ENCODE data around the gene SLC8A1.

The SLC8A1 gene

DNA sequence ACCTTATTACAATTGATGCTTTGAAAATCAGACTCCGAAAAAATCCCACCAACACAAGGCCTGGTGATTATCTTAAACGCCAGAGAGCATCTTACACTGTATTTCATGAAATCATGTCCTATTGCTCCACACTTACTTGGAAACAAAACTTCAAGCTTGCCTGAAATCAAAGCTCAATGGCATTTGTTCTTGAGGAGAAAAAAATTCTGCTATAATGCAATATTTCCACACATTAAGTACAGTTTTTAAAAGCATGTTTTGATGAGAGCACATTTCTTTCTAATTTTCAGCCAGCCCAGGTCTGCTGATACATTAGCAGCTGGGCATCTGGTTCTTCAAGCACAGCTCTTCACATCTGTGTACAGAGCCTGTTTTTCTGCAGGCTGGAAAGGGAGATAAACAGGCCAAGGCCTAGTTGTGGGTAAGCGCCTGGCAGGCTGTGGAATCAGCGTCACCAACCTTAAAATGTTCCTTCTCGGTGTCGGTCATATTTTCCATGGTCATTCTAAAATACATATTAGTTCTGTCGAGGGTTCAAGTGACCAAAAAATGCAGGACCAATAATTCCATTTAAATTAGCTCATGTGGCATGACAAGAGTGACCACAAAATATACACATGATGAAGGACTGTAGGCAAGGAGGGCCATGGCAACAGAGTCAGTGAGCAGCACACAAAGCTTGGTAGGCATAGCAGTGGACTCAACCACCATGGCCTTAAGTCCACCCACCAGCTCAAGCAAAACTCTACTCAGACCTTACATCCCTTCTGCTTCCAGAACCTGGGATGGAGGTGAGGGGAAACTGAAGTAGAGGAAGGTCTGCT lies 20.9 kb downstream of the SLC8A1 start:
- in situ Hi-C loops (cut with MboI; ENCODE audit: low sequenced_read_pairs), result no loop called here

DNA sequence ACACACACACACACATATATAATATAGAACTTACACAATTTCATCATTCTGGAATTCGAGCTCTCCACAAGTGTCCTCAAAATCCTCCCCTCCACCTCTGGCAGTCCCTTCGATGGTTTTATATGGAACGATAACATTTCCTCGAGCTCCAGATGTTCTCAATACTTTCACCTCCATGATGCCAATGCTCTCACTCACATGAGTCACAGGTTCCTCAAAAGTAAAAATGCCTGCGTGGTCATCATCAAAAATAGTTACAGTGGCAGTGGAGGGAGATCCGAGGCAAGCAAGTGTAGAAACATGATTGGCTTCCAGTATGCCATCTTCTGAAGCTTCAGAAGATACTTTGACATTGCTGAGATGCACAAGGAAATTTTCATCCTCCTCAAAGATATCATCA lies 23.5 kb downstream of the SLC8A1 start:
- in situ Hi-C loops (cut with MboI; ENCODE audit: low sequenced_read_pairs), result no loop called here

DNA sequence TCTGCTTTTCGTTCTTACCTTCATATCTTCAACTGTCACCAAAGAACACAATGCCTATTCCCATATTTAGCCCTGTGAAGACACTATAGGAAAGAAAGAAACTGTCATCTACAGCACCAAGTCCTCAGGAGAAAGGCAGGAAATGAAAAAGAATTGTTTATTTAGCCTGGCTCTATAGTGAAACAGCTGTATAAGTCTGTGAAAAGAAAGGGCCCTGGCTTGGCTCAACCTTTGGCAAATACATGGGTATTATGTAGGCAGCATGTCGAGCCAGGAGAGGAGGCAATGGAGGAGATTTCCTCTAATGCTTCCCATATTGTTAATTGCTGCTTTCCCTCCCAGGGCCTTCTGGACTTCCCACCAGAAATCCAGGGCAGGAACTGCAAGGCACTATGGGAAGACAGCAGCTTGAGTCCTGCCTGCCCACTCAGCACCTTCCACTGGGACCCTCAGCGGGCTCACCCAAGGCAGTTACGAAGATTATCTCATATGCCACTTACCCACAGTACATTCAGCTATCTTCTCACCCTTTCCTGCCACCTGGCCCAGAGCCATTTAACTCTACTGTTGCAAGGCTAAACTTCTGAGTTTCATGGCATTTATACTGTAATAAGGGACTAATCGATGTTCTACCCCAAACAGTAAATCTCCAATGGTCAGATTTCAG lies 30.1 kb downstream of the SLC8A1 start:
- in situ Hi-C loops (cut with MboI; ENCODE audit: low sequenced_read_pairs), result no loop called here

DNA sequence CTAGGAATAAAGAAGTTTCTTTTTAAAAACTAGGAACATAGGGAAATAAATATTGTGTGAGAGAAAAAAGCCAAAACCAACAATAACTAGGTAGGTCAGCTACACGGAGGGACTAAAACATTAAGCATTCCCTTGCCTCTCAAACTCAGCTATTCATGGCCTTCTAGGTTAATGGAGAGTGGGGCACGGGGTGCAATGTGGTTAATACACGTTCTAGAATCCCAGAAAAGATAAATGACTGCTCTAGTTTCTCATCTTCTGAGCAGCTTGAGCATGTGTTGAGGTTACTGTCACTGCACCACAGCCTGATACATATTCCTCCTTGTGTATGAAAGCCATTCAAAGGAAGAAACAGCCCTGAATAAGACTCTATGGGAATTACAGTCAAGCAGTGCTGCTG lies 31.4 kb downstream of the SLC8A1 start:
- in situ Hi-C loops (cut with MboI; ENCODE audit: low sequenced_read_pairs), result no loop called here

DNA sequence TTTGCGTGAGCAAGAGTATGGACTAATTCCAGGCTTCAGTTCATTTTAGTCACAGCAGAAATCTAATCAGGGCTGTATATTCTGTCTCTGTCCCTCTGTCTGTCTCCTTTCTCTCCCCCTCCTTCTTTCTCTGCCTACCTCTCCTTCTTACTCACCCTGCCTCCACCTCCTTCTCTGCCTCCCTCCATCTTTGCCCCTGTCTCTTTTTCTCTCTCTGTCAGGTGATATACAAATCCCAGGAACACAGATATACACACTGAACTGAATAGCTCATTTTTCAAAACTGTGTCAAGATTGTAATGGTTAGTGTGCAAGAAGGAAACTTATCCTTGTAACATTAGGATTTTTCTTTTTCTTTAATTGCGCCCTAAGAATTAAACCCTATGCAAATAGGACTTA lies 32.5 kb downstream of the SLC8A1 start:
- in situ Hi-C loops (cut with MboI; ENCODE audit: low sequenced_read_pairs), result no loop called here

DNA sequence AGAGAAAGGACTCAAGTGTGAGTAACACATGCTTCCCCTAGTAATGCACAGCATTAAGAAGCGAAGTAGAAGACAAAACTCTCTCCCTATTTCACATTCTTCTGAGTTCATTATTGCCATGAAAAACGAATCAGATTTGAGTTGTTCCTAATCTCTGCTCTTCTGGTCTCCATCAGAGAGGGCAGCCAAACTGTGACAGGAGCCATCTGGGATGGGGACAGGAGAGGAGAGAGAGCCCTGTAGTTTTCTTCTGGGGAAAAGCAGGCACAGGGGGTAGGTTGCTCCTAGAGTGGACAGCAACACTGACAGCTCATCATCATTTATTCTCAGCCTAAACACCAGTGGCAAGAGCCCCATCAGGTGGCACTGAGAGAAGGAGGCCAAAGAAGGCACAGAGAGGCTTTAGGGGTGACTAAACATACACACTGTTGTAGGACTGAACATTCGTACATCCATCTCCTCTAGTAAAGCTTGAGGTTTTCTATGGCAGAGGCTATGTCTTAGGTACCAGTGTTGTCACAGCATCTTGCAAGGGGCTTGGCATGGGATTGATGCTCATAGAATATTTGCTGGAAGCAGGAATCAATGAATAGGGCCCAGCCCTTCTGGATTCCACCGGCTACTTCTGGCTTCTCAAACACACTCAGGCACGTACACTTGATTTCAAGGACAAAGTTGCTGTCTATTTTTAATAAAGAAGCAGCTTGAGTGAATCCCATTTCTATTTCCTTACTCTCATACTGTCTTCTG lies 33.1 kb downstream of the SLC8A1 start:
- in situ Hi-C loops (cut with MboI; ENCODE audit: low sequenced_read_pairs), result no loop called here

DNA sequence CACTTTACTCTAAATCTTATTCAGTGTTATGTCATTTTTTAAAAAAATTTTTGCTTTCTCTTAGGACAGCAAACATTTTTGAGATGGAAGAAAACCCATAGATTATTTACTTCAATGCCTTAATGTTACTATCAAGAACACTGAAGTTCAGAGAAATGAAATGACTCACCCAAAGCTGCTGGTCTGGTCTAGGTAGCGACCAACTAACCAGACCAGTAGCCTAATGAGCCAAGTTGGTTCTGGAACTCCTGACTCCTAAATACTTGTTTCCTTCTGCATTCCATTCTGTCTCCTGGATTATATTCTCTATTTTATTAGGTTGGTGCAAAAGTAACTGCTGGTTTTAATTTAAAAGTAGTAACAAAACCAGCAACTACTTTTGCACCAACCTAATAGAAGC lies 35.4 kb downstream of the SLC8A1 start:
- in situ Hi-C loops (cut with MboI; ENCODE audit: low sequenced_read_pairs), result no loop called here

DNA sequence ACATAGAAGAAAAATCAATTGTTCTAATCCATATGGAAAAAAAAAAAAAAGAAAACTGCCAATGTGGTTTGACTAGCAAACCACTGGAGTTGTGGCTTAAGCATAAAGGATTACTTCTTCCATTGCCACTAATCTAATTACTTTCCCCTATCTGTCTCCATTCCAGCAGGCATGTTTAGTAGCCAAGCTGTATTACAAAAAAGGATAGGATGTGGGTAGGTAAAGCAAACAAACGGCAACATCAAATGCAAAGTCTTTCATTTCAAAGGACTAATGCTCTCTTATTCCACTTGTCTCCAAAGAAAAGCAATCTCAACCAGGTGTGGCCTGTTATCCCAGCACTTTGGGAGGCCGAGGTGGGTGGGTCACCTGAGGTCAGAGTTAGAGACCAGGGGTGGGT lies 36.5 kb downstream of the SLC8A1 start:
- in situ Hi-C loops (cut with MboI; ENCODE audit: low sequenced_read_pairs), result no loop called here

DNA sequence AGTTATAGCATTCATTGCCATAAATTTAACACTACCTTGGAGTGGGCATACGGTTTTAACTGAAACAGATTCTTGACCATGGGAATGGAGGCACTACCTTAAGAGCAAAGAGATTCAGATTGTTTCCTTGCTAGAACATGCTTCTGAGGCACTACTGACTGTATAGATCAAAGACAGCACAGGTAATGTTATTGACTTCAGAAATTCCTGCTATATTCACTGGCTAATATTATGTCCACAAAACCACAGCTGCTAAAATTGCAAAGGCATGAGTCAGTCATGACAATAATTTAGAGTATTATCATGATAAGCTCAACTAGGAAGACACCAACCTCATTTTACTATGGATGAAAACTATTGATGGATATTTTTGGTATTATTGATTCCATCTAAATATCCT lies 39.4 kb downstream of the SLC8A1 start:
- in situ Hi-C loops (cut with MboI; ENCODE audit: low sequenced_read_pairs), result no loop called here

DNA sequence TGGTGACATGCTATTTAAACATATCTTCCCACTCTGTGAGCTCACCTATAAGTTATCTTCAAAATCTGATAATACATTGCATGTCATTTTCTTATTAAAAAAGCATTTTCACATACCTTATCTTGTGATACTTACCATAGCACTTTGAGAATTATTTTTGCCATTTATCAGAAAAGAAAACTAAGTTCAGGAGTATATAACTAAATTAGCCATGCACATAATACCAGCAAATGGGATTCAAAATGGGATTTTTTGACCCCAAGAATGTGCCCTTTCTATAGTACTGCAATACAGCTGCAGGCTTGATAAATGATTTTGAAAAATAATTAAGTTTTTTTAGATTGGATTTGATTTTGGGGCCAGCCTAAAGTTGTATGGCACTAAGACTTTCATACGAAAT lies 41.2 kb downstream of the SLC8A1 start:
- in situ Hi-C loops (cut with MboI; ENCODE audit: low sequenced_read_pairs), result no loop called here

DNA sequence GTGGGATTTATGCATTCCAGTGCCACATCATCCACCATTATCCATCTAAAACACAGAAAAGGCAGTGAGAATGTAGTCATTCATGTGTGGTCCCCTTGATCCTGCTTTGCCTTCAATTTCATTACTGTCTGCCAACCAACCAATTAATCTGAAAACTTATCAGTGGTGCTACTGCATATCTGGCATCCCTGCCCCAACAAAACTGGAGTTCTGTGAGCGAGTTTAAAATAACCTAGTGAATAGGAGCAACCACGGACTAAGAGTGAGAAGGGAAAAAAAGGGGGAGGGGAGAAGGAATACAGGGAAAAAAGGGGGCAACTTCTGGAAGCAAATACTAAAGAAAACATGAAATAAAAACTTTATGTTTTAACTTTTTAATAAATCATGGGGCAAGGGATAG lies 42.2 kb downstream of the SLC8A1 start:
- in situ Hi-C loops (cut with MboI; ENCODE audit: low sequenced_read_pairs), result no loop called here

DNA sequence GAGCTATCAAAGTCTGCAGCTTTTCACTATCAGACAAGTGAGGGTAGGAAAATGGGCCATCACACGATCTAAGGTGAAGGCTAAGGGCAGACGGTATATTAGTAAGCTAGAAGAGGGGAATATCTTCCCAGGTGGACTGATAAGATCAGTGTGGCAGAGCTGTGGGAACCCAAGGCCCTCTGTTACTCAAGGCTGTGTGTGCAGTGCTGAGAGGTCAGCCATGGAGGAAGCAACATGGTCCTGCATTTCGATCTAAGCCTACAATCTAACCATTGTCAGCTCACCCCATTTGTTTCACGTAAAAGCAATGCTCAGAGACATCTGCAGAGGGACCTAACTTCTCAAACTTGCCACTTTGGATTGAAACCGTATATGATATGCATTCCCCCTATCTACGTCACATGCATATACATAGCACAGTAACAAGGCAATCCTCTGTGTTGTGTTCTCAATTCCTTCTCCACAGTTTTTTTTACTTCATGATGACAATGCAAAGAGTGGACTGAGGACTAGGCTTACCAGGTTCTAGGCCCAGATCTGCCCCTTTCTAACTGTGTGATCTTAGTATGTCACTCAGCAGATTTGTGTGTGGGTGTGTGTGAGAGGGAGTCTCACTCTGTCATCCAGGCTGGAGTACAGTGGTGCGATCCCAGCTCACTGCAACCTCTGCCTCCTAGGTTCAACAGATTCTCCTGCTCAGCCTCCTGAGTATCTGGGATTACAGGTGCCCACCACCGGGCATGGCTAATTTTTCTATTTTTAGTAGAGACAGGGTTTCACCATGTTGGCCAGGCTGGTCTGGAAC lies 45.2 kb downstream of the SLC8A1 start:
- in situ Hi-C loops (cut with MboI; ENCODE audit: low sequenced_read_pairs), result no loop called here

DNA sequence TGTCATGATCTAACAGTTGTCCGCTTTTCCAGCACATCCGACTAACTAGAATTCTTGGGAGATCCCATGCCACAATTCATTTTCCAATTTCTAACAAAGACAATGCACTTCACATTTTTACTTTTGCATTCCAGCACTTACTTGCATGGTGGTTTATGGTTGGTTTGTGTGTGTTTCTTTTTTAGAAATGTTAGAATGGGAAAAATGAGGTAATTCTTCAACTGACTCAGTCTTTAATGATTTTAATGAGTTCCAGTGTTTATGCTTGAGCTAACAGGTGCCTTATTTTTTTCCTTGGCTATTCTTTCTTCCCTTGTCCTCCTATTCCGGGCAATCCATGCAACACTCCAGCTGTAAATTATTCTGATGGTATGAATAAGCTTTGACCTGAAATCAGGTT lies 46.4 kb downstream of the SLC8A1 start:
- in situ Hi-C loops (cut with MboI; ENCODE audit: low sequenced_read_pairs), result no loop called here

DNA sequence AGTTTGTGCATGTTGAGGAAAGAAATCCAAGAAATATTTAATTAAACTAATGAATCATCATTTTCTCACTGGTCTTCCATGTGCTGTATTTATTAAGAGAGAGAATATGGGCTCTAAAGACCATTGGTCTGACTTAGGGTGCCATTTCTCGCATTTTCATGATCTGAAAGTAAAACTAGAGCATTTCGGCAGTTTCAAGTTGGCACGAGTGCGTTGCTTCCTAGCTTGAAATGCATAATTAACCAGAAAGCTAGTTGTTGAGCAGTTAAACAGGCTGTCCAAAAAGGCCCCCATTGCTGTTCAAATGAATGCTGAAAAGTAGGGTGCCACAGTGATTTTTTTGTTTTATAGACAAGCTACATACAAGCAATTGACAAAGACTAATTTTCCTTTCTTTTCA lies 47.4 kb downstream of the SLC8A1 start:
- in situ Hi-C loops (cut with MboI; ENCODE audit: low sequenced_read_pairs), result no loop called here

DNA sequence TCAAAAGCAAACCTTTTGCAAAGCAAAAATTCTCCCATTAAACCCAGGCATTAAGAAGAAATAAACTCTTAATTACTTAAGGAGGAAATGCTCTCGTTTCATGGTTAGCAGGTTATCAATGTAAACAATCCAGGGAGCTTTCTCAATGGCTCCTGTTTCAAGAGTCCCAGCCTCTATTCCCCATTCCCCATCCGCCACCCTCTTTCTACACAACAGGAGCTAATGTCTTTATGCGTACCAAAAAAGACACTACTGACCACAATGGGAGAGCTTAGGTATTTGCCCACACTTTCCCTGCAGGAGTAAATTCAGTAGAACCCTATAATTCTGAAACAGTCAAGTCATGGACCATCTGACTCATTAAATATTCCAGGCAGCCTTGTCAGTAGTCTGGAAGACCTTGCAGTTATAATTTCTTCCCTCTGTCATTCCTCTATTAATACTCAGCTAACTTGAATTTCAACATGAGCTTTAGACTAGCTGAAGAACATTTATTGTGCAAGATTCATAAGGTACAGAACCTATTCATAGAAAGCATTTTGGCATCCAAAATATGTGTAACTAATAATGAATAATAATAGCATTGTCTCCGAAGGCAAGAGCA lies 48.6 kb downstream of the SLC8A1 start:
- in situ Hi-C loops (cut with MboI; ENCODE audit: low sequenced_read_pairs), result no loop called here

DNA sequence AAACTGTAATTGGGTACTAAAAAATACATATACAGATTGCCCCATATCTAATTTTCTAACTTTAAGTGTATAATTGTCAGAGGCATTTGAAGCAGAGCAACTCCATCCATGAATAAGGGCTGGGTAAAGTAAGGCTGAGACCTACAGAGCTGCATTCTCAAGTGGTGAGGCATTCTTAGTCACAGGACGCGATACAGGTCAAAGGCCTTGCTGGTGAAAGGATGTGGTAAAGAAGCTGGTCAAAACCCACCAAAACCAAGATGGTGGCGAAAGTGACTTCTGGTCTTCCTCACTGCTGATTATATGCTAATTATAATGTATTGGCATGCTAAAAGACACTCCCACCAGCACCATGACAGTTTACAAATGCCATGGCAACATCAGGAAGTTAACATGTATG lies 50.0 kb downstream of the SLC8A1 start:
- in situ Hi-C loops (cut with MboI; ENCODE audit: low sequenced_read_pairs), result no loop called here

DNA sequence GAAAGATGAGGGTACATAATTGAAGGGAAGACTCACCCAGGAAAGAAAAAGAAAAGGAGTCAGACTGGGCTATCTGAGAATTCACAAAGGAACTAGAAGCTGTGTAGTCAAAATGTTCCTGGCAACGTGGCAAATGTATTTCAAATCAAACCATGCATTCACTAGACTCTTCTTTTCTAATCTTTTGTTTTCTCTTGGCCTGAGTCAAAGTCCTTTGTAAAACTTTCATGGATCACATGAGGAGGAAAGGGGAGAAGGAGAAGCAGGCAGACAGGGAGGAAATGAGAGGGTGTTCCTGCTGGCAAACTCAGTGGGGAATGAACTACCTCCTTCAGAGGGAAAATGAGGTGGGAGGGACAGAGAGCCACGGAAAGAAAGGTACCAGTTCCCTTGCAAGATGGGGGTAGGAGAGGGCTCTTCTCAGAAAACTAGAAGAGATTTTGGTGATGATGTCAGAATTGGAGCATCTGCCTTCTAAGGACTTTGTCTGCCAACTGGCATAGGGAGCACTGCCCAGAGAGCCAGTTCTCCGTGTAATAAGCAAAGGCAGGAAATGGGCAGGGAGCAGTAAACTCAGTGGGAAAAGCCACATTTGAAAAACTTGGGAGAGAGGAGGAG lies 51.4 kb downstream of the SLC8A1 start:
- in situ Hi-C loops (cut with MboI; ENCODE audit: low sequenced_read_pairs), result no loop called here

DNA sequence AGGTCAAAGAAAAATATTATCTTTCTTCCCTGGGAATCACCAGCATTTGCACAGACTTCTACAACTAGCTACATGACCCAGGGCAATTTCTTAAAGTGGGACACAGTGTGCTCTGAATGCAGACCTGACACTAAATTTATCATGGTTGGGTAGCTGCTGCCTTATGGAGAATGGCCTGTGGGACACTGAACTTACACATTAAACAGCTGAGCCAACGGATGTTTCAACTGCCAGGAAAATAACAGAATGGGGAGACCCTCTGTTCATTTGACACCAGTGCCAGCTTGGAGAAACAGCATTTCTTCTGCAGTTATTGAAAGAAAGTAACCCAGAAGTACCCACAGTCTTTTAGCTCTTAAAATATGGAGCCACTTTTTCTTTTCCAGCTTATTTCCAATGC lies 54.1 kb downstream of the SLC8A1 start:
- in situ Hi-C loops (cut with MboI; ENCODE audit: low sequenced_read_pairs), result no loop called here

DNA sequence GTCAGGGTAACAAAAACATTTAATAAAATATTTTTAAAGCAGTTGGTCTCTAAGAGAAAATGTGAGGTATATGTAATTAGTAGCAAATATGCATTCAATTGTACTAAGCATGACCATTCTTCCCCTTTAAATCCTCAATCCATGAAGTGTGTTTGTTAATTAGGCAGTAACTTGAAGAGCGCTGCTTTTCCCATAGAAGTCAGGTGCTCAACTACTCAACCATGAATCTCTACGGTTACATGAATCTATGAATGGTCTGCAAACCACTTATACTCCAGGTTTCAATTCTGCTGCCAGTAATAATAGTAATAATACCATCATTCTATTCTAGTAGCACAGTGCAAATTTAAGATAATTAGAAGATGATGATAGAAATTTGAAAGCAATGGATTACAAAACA lies 55.8 kb downstream of the SLC8A1 start:
- in situ Hi-C loops (cut with MboI; ENCODE audit: low sequenced_read_pairs), result no loop called here

Measured in hTERT RPE-1 (cell line).